GM12892 (cell line): ENCODE measurements around the gene RNF186.
A peak's percentile ranks its signal among the peaks of the same experiment; 100 is the strongest.
"Not testable (repeated sequence)": the region's sequence is repeated elsewhere in the genome, so short reads cannot be mapped to it uniquely, and the experiment has no call there.

ENCODE experiments used
- DNase-seq: peaks from one replicate; pipeline ENCODE4 v3.0.0; 2011; ENCODE audit not compliant: insufficient read length
- FAIRE-seq: peaks from 2 replicates; lab custom pipeline; 2011; peaks lifted over from hg19 to GRCh38; lab: Jason Lieb, UNC
- POLR2A ChIP-seq: IDR thresholded peaks from 2 replicates; pipeline ENCODE4 v1.6.1; 2011; ENCODE audit warnings: low read depth, low read length, control low read depth
- POLR2AphosphoS5 ChIP-seq: IDR thresholded peaks from 2 replicates; pipeline ENCODE4 v1.6.1; 2011; ENCODE audit warnings: low read depth, low read length, control low read depth
- TAF1 ChIP-seq: IDR thresholded peaks from 2 replicates; pipeline ENCODE4 v1.6.1; 2011; ENCODE audit warnings: low read depth, mild to moderate bottlenecking, control low read depth, low read length, borderline replicate concordance

RNF186 gene

DNA sequence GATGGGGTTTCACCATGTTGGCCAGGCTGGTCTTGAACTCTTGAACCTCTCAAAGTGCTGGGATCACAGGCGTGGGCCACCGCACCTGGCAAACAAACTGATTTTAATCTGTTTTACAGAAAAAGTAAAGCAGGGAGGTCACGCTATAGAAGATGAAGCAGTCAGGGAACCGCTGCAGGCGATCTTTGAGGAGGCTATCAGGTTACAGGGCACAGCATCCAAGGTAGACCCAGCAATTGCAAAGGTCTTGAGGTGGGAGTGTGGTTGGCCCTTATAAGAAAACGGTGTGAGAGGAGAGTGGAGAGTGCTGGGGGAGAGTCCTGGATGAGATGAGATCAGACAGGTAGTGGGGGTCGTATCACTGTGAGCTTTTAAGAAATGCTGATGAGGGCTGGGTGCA lies 12.8 kb downstream of the RNF186 start:
- TF ChIP-seq POLR2AphosphoS5 (no peak), POLR2A (no peak), TAF1 (no peak)
- DNase-seq = no peak
- FAIRE-seq = no peak

DNA sequence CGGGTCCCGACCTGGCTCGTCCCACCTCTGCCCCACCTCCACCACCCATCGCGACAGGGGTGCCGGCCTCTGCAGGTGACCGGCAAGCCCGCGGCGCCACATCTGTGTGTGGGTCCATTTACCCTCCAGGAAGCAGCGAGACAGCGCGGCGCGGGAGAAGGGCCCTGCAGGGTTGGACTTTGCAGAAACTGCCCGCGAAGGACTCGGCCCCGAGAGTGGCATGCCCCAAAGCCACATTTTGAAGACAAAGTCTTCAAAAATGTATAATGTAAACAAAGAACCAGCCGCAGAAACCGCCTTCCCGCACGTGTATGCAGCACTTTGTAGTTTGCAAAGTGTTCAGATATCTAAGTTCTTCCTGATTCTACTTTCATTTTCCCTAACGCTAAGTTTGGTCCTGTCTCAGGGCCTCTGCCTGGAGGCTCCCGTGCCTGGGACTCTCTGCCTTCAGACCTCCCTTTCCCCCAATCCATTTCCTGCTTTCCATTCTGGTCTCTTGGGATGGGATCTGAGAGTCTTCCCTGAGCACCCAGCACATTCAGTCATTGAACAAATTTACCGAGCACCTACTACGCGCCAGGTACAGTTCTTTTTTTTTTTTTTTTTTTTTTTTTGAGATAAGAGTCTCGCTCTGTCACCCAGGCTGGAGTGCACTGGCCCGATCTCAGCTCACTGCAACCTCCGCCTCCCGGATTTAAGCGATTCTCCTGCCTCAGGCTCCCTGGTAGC lies 14.8 kb downstream of the RNF186 start:
- FAIRE-seq (peak; percentile 80), DNase-seq (peak; percentile 39)
- no peak for TF ChIP-seq POLR2AphosphoS5
- no peak for TF ChIP-seq POLR2A
- TF ChIP-seq TAF1 = no peak

DNA sequence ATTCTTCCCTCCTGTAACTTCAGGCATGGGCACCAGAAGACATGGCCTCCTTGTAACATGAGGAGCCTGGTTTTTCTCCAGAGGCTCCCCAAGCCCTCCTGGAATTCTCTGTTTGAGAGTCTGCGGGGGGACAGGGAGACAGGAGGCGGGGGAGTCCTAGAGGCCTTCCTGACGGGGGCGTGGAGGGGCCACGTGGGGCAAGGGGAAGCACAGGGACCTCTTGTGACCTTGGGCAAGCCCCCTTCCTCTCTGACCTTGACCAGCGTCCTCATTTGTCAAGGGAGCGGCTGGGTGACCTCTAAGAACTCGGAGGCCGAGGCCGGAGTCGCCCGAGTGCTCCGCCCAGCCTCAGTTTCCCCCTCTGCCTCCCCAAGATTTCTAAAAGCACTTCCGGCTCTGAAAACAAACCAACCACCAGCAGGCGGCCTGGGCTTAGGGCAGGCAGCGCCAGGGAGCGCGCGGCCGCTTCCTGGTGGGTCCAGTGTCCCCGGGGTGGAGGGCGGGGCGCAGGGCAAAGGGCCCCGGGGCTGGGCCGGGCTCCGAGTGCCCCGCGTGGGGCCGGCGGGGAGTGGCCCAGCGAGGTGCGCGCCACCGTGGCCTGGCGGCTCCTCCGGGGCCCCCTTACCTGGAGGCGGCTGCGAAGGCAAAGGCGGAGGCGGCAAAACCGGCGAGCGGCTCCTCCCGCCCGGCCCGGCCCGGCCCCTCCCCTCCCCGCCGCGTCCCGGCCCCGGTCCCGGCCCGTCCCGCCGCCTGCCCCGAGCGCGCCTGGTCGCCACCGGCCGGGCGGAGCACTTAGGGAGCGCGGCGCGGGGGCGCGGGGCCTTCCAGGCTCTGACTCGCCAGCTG lies 15.6 kb downstream of the RNF186 start, which contains the start of gene TMCO4:
TMCO4 (minus strand) TSS at position 687 of the 846 bp plus-strand sequence. CDS start 19,158 bp downstream, outside the sequence.
- peak; percentile 70 for DNase-seq

DNA sequence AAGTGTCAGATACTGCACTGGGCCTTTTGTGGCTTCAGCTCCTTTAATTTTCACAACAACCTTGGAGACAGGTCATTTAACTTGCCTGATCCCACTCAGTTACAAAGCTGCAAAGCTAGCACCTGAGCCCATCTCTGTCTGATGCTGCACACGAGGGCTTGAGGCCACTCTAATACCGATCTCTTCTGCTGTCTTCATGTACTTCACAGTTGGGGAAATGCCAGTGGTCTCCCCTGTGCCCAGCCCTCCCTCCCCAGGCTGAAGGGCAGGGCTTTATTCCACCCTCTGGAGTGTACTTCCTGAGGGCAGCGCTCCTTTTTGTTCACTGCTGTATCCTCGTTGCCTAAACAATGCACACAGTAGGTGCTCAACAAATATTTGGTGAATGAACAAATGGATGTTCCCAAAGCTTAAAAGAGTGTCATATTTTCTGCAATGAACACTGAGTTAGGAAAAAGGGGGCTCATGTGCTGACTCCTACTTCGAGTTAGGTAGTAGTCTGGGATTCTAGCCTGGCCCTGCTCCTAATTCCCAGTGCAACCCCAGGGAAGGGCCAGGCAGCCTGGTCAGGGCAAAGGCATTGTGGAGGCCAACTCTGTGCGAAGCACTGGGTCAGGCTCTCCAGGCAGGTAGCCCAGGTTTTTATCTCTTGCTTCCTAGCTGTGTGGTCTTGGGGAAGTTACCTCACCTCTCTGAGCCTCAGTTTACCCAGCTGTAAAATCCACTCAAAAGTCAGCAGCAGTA lies 16.4 kb downstream of the RNF186 start:
- no peak for FAIRE-seq
- DNase-seq = no peak
- TF ChIP-seq POLR2AphosphoS5 (no peak), TAF1 (no peak), POLR2A (no peak)

More for the DNA sequence above, 15.6 kb downstream of the RNF186 start, which contains the start of gene TMCO4:
- FAIRE-seq = peak; percentile 9
- TF ChIP-seq TAF1 = peak; percentile 9; the same call in 1 of the 2 replicates
- TF ChIP-seq POLR2A = peak; percentile 60; the same call in 1 of the 2 replicates
- no peak for TF ChIP-seq POLR2AphosphoS5

DNA sequence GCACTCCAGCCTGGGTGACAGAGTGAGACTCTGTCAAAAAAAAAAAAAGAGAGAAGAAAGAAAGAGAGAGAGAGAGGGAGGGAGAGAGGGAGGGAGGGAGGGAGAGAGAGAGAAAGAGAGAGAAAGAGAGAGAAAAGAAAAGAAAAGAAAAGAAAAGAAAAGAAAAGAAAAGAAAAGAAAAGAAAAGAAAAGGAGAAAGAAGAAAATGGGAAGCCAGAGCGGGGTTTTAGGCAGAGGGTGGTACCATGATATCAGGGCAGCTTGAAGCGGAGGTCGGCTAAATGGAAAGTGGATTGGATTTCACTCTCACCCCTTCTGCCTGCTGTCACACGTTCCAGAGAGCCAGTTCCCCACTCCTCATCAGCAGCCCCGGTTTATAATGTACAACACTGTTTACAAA lies 17.3 kb downstream of the RNF186 start:
- FAIRE-seq = no peak
- no peak for DNase-seq
- TF ChIP-seq POLR2AphosphoS5 (no peak), TAF1 (no peak), POLR2A (no peak)

DNA sequence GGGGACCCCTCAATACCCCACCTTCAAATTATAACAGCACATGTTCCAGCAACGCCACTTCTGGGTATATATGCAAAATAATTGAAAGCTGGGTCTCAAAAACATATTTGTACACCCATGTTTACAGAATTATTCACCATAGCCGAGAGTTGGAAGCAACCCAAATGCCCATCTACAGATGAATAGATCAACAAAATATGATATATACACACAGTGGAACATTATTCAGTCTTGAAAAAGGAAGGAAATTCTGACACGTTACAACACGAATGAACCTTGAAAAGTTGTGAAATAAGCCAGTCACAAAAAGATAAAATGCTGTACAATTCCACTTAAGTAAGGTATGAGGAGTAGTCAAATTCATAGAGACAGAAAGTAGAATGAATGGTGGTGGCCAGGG lies 20.5 kb downstream of the RNF186 start:
- TF ChIP-seq POLR2A (no peak), TAF1 (no peak), POLR2AphosphoS5 (no peak)
- DNase-seq = no peak
- FAIRE-seq = no peak

DNA sequence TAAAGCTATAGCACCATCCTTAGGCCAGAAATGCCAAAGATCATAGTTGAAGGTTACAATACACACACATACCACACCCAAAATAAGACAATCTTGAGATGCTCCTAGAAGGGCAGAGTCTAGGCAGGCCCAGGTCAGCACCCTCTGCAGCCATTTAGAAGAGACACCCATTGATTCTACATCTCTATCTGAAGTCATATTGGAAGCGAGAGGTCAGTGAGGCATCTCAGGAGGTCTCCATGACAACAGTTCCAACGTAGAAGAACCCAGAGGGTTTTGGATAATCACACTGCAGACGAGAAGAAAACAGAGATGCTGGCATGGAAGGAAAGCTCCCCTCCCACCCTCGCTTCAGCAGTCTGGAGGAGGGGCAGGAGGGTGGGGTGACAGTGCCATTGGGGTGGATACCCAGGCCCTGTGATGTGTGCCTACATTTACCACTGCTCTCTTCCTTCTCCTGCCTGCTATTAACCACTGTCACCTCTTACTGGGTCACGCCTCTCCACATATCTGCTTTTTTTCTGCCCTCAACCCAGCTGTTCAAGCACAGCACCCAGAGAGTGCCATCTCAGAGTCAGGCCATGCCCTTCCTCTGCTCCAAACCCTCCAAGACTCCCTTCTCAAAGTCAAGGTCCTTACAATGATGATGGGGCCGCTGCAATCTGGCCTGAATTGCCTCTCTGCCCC lies 21.6 kb downstream of the RNF186 start:
- TF ChIP-seq POLR2A (no peak), POLR2AphosphoS5 (no peak), TAF1 (no peak)
- DNase-seq = no peak
- no peak for FAIRE-seq

DNA sequence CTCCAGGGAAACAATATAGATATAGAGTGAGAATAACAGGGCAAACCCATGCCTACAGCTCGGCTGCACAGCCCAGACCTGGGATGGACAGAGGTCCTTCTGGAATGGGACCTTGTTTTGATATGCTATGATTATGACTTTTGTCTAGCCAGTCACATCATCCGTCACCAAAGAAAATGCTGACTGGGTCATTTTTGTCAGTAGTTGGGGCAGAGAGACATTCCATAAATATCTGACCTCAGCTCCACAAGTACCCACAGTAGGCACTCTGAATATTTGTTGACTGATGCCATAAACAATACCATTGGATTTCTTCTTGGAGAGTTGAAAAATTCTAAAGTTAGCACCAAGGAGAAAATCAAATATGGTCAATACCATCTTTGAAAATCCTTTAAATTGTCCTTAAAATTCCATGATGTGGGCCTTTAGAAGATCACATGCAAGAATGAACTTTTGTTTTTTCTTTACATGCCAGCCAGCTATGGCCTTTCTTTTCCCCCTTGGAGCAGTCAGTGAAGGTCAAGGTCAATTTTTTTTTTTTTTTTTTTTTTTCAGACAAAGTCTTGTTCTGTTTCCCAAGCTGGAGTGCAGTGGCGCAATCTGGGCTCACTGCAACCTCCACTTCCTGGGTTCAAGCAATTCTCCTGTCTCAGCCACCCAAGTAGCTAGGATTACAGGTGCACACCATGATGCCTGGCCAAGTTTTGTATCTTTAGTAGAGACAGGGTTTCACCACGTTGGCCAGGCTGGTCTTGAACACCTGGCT lies 22.7 kb downstream of the RNF186 start:
- no peak for TF ChIP-seq TAF1
- no peak for TF ChIP-seq POLR2AphosphoS5
- no peak for TF ChIP-seq POLR2A
- DNase-seq = no peak
- no peak for FAIRE-seq

DNA sequence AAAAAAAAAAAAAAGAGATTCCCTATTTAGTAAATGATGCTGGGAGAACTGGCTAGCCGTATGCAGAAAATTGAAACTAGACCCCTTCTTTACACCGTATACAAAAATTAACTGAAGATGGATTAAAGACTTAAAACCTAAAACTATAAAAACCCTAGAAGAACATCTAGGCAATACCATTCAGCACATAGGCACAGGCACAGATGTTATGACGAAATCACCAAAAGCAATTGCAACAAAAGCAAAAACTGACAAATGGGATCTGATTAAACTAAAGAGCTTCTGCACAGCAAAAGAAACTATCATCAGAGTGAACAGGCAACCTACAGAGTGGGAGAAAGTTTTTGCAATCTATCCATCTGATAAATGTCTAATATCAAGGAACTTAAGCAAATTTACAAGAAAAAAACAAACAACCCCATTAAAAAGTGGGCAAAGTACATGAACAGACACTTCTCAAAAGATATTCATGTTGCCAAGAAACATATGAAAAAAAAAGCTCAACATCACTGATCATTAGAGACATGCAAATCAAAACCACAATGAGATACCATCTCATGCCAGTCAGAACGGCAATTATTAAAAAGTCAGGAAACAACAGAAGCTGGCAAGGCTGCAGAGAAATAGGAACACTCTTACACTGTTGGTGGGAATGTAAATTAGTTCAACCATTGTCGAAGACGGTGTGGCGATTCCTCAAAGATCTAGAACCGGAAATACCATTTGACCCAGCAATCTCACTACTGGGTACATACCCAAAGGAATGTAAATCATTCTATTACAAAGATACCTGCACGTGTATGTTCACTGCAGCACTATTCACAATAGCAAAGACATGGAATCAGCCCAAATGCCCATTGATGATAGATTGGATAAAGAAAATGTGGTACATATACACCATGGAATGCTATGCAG lies 24.8 kb downstream of the RNF186 start:
- not testable (repeated sequence) for DNase-seq, FAIRE-seq

DNA sequence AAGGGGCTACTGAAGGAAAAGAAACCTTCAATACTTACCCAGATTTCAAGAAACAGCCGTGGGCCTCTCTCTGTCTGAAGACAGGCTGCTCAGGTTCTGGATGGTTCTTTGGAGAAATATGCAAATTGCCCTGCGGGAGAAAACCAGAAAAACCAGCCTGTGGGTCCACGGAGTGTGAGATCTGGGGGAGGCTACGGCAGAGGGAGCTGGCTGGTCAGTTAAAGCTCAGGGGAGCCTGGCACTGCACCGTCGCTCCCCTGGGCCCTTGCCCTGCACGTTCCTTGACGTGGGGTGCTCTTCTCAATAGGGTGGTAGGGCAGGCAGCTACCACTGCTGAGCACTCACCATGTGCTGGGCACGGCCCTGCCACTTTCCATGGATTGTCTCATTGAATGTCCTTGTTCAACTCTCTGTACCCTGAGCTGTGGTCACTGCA lies 28.1 kb downstream of the RNF186 start:
- TF ChIP-seq POLR2A (no peak), TAF1 (no peak), POLR2AphosphoS5 (no peak)
- FAIRE-seq (no peak), DNase-seq (no peak)
